ENCODE data around the gene RAC3.

RAC3 gene

GRCh38 chr17:81998691-81999438 is 32.6 kb upstream of the RAC3 start:
- in situ Hi-C loops (cut with MboI; ENCODE audit: low sequenced_read_pairs) = no loop called here

DNA sequence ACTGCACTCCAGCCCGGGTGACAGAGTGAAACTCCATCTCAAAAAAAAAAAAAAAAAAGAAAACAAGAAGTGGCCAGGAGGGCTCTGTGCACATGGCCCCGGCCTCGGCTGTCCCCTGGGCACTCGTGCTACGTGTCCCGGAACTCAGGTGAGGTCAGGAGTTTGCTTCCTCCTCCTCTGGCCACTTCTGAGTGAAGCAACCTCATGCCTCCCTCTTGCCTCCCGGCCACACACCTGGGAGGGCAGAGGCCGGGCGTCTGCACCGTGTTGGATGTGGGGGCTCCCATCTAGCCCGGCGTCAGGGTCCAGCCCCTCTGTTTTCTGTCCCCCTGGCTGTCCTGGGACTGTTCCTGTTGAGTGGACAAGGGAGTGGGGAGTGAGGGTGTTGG is 31.9 kb upstream of the RAC3 start:
- in situ Hi-C loops (cut with MboI; ENCODE audit: low sequenced_read_pairs) = no loop called here

DNA sequence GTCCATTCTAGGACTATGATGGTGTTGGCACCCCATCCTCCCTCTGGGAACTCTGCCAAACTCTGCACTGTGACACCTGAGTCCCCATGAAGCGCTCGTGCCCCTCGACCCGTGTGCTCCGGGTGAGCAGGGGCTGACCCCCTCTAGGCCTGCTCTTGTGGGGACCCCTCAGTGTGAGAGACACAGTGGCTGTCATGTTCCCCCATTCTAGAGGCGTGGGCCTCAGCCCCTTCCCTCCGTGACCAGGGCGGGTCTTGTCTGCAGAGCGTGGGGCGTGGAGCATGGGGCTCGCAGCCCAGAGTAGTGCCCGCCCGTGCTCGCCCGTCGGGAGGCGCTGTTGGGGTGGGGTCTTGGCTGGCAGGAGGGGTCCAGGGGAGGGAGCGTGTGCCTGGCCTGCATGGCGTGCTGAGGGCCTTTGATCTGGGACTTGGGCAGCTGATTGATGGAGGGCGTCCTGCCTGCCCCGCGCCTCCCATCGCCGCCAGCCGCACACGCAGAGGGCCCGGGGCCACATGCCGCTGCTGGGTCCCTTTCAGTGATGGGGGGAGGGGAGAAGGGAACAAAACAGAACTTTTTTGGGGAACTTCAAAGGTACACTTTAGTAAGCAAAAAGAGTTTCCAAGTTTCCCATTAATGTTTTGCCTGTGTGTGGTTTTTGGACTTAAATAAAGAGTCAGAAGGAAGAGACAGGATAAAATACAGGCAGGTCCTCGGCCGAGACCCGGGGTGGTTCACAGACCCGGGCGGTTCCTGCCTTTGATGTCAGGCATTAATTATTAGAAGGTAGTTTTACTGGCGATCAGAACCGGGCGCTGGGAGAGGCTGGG is 31.3 kb upstream of the RAC3 start:
- in situ Hi-C loops (cut with MboI; ENCODE audit: low sequenced_read_pairs) = no loop called here

GRCh38 chr17:82000803-82001570 is 30.5 kb upstream of the RAC3 start:
- in situ Hi-C loops (cut with MboI; ENCODE audit: low sequenced_read_pairs) = no loop called here

- in situ Hi-C loops (cut with MboI; ENCODE audit: low sequenced_read_pairs) = no loop called here
Observed at GRCh38 chr17:82001571-82002056, 29.9 kb upstream of the RAC3 start.

- in situ Hi-C loops (cut with MboI; ENCODE audit: low sequenced_read_pairs) = no loop called here
Observed at GRCh38 chr17:82003411-82004381, 27.8 kb upstream of the RAC3 start.

DNA sequence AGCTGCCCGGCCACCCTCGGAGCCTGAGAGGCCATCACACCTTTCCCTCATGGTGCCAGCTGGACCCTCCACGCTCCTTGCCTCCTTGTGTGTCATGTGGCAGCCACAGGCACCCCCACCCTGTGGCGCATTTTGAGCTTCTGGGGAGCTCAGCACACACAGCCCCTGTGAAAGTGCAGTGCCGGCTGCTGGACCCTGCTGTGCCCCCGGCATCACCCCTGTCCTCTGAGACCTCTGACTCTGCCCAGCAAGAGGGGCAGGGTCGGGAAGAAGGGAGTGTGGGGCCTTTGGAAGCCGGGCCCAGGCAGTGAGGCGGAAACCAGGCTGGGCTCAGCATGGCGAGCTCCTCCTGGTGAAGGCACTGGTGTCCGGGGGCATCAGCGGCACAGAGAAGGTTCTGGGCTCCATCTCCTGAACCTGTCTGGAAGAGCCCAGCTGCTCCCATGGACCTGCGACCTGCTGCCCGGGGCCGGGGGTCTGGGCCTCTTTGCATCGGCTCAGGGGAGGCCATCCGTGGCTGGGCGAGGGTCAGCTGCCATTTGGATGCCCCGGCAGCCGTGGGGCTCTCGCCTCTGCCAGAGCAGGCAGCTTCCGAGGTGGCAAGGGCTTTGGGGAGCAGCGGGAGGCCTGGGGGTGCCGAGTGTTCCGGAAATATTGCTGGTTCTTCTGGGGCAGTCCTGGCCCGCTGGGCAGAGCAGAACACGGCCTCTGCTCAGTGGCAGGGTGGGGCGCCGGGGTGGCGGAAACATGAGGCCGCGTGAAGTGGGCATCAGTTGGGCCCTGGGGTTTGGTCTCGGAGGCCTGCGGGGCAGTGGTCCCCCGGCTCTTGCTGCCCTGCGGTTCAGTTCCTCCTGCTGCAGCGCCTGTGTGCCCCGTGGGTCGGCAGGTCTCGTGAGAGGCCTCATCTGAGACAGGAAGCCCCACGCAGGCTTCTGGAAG is 26.7 kb upstream of the RAC3 start:
- in situ Hi-C loops (cut with MboI; ENCODE audit: low sequenced_read_pairs) = no loop called here

- in situ Hi-C loops (cut with MboI; ENCODE audit: low sequenced_read_pairs) = no loop called here
Observed at GRCh38 chr17:82005701-82006348, 25.7 kb upstream of the RAC3 start.

- in situ Hi-C loops (cut with MboI; ENCODE audit: low sequenced_read_pairs) = no loop called here
Observed at GRCh38 chr17:82006468-82007227, 24.8 kb upstream of the RAC3 start.

- in situ Hi-C loops (cut with MboI; ENCODE audit: low sequenced_read_pairs) = no loop called here
Observed at GRCh38 chr17:82007228-82007494, 24.3 kb upstream of the RAC3 start.

DNA sequence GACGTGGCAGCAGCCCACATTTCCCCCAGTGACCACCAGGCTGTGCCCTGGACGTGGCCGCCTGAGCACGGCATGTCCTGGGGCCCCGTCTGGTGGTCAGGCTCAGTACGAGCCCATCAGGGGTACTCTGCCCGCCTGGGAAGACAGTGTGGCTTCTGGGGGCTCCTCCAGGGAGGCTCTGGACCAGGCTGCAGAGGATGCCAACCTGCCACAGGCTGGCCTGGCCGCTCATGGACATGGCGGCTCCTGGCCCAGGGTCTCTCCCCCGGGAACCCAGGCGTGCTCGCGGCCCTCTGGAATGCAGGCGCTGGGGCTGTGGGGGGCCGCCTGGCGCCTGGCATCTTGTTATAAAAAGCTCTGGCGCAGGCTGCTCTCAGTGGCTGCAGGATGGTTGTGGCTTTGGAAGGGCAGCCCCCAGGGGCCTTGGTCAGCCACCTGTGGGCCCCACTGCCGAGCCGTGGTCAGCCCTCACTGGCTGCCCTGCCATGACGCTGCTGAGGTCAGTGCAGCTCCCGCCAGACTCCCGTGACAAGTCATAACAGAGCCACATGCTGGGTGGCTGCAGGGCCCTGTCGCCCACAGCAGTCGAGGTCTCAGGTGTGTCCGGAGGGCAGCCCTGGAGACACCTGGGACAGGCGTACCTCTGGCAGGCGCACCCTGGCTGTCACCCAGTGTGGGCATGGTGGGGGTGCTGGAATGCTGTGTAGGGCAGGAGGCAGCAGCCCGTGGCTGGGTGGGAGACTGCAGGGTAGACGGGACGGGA is 23.8 kb upstream of the RAC3 start:
- in situ Hi-C loops (cut with MboI; ENCODE audit: low sequenced_read_pairs) = no loop called here

DNA sequence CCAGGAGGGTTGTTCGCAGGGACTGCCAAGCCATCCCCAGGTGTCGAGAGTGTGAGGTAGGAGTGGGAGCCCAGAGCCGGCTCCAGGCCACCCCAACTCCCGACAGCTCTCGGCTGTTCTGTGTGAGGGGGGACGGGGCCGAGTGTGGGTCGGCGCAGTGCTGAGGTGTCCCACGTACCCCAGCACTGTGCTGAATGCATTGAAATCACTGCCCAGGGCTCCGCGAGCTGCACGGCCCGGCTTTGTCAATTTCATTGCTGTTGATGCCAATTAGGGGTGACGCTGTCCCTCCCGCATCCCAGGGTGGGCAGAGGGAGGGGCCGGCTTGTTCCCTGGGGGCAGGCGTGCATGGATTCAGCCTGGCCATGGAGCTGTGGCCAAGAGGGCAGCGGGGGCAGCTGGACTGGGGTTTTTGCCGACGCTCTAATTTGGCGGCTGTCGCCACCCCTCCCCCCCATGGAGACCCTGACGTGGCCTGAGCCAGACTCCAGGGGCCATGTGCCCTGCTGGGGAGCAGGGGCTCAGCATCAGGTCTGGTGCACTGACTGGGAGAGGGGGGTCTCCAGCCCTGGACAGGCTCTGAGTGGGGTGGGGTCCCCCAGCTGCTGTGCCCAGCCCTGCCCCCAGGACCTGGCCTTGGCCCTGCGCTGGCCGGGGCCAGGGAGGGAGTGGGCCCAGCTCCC is 23.1 kb upstream of the RAC3 start:
- in situ Hi-C loops (cut with MboI; ENCODE audit: low sequenced_read_pairs) = no loop called here

GRCh38 chr17:82008941-82009405 is 22.5 kb upstream of the RAC3 start:
- in situ Hi-C loops (cut with MboI; ENCODE audit: low sequenced_read_pairs) = no loop called here

GRCh38 chr17:82009413-82009812 is 22.1 kb upstream of the RAC3 start:
- in situ Hi-C loops (cut with MboI; ENCODE audit: low sequenced_read_pairs) = no loop called here

DNA sequence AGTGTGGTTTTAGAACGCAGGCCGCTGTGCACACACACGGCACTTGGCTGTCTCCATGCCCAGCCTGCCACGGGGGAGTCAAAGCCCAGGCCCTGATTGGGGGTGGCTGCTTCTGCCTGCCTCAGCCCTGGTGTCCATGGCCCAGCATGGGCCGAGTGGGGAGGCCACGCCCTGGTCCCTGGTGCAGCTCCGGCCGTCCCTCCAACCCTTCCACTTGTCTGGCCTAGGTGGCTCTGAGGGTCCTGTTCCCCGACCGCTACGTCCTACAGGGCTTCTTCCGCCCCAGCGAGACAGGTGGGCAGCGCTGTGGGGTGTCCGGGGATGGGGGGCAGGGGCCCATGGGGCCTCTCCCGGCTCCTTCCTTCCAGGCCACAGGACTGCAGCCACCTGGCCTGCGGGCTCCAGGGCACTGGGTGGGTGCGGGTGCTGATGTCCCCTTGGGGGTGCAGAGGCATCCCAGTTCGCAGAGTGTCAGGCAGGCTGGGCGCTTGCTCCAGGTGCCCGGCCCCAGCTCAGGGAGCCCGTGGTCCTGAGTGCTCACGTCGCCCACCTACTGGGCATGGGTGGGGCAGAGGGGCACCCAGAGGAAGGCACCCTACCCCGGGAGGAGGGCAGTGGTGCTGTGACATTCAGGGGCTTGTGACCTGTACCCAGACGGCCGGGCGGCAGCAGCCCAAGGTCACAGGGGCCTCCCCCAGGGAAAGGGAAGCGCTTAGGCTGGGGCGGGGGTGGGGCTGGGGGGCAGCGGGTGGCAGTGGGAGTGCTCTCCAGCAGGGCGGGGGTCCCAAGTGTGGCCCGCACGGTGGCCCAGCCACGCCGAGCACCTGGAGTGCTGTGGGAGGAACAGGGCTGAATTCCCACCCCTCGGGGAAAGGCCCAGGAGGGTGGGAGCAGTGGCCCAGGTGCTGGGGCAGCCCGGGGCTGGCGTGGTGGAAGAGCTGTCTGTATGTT is 20.6 kb upstream of the RAC3 start:
- in situ Hi-C loops (cut with MboI; ENCODE audit: low sequenced_read_pairs) = no loop called here

All from HL-60/S4 treated with phorbol 12-myristate 13-acetate at 8.2 ng/mL for 4 days and 3 days (cell line).